NCI-H446 treated with DMSO at 0.1 percent for 48 hours (cell line): Measurements from ENCODE around the gene CDKN1A.
"Not testable (repeated sequence)": the region's sequence is repeated elsewhere in the genome, so short reads cannot be mapped to it uniquely, and the experiment has no call there.

Experiments
- DNase-seq: peaks from one replicate; lab custom pipeline; 2025; lab: John Stamatoyannopoulos, UW

Gene CDKN1A

DNA sequence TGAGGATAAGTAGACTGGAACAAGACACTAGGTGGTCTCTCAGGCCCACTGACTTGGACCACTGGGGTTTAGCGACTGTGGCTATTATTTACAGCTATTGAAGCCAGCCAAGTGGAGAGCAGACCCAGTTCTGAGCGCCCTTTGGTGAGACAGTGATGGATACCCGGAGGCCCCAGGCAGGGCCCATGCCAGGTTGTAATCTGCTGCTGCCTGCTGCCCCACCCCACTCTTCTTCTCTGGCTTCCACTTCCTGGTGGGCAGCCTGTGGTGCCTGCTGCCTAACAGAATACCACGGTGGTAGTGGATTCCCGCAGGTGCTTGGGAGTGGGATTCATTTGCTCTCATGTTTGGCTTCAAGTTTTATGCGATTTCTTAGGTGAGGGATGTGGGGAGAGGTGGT, 19.7 kb downstream of the CDKN1A start:
- DNase-seq = no peak

DNA sequence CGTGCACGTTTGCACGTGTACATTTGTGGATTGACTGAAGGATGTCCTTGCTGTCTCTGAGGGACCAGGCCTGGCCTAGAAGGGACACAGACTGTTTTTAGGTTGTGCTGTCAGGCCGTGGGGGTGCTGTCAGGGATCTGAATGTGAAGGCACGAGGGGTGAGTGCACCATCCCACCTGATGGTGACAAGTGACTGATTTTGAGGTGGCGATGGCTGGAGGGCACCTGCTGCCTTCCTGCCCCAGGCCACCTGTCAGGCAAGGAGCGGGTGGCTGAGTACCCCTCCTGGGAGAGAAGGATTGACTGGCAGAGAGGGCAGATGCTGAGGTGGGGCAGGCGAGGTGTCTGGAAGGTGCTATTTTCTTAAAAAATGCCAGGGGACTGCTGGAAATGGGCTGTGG, 20.4 kb downstream of the CDKN1A start:
- DNase-seq = no peak

DNA sequence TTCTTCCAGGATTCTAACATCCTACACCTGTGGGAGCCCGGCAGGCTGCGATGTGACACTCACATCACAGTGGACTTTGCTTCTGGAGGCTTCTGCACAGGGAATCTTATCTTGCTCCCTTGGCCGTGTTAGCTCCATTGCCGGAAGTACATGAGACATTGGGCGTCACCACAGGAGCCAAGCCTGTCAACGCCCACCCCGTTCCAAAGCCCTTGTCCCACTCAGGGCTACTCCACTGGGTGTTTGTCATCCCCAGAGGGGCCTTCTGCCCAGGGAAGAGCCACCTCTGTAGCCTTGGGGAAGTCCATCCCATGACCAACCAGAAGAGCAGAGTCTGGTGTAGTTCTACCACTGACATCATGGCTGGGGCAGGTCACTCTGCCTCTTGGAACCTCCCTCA, 20.8 kb downstream of the CDKN1A start:
- no peak for DNase-seq

- no peak for DNase-seq
These were observed 21.7 kb downstream of the CDKN1A start for GRCh38 chr6:36700071-36700812.

GRCh38 chr6:36700831-36701230, 22.3 kb downstream of the CDKN1A start:
- no peak for DNase-seq

GRCh38 chr6:36701401-36701991, 23.0 kb downstream of the CDKN1A start:
- no peak for DNase-seq

DNA sequence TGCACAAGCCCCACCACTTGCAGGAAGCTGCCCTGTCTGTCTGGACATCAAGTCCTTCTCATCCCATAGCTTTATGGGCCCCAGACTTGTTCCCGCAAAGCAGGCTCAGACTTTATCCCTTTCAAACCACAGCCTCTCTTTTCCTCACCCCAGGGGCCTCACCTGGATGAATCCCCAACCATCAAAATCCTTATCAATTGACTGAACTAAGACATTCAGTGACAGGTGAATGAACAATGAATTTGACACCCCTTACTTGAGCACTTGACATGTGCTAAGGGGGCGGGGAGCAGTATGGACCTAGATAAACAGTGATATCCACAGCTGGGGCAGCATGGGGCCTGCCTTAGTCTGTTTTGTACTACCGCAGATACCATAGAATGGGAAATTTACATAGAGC, 24.1 kb downstream of the CDKN1A start:
- no peak for DNase-seq

GRCh38 chr6:36703081-36703606, 24.6 kb downstream of the CDKN1A start:
- DNase-seq = no peak

DNA sequence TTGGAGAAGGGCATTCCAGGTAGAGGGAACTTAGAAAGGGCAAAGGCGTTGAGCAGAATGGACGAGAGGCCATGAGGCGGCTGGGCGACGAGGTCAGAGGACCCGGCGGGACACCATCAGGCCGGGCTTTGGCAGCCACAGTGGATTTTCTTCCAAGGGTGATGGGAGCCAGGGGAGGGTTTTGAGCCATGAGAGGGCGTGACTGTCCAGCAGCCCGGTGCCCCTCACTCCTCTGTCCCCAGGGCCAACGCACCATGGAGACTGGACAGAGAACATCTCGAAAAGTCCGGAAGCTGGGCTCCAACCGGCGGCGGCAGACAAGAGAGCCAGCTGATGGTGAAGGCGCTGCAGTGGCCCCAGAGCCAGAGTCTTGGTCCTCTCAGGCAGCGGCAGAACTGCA, 25.5 kb downstream of the CDKN1A start:
- DNase-seq = no peak

- not testable (repeated sequence) for DNase-seq
These were observed 26.6 kb downstream of the CDKN1A start for GRCh38 chr6:36704961-36705577.

DNA sequence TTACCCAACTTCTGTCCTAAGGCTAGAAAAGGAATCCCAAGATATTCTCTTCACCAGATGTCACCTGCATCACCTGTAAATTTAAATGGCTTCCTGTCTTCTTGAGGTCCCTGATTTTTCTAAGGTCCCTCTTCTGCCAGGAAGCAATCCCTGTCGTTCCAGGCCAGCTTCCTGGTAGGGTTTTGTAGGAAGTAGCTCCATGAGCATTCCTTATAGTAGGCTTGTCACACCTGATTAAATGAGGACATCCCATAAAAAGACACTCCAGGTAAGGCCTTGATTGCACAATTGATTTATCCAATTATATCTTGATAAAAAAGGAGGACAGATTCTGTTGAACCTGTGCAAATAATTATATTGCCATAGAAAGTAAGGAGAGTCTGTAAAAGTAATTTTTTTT, 27.8 kb downstream of the CDKN1A start:
- DNase-seq = no peak

DNA sequence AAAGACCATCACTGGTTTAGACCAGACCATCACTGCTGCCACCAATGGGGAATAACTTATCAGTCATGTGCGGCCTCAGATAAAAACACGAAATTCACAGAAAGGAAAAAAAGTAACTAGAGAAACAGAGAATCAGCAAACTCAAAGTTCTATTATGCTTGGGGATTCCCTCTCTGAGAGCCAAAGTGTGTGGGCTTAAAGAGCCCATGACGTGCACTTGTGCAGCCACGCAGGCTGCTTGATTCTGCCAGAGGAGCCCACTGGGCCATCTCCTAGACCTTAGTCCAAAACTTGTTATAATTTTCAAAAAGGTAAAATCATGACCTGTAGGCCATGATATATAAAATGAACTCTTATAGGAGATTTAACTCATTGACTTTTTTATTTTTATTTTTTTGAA, 34.3 kb downstream of the CDKN1A start:
- DNase-seq = no peak

- DNase-seq = no peak
These were observed 35.3 kb downstream of the CDKN1A start for GRCh38 chr6:36713846-36714245.

GRCh38 chr6:36714511-36714910, 36.0 kb downstream of the CDKN1A start:
- DNase-seq = no peak

- no peak for DNase-seq
These were observed 37.0 kb downstream of the CDKN1A start for GRCh38 chr6:36715469-36715868.

DNA sequence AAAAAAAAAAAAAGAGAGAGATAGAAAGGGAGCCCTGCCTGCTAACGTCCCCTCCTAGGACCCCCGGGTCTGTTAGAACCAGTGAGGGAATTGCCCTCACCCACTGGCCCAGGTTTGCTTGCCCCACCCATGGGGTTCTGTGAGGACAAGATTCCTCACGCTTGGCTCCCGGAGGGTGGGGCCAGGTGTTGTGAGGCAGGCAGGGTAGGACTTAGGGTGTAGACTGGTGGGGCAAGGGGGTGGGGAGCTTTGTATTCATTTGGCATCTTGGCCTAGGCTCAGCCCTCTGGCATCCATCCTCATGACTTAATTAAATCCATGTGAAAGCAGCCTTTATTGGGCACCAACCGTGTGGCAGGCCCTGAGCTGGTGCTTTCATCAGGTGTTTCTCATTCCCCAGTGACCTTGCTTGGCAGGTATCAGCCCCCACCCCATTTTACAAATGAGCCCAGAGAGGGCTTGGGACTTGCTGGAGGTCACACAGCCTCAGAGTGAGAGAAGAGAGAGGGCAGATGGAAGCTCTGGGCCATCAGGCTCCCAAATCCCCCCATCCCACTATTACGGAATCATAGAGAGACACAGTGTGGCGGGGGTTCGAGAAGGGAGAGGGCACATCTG, 38.1 kb downstream of the CDKN1A start:
- no peak for DNase-seq

DNA sequence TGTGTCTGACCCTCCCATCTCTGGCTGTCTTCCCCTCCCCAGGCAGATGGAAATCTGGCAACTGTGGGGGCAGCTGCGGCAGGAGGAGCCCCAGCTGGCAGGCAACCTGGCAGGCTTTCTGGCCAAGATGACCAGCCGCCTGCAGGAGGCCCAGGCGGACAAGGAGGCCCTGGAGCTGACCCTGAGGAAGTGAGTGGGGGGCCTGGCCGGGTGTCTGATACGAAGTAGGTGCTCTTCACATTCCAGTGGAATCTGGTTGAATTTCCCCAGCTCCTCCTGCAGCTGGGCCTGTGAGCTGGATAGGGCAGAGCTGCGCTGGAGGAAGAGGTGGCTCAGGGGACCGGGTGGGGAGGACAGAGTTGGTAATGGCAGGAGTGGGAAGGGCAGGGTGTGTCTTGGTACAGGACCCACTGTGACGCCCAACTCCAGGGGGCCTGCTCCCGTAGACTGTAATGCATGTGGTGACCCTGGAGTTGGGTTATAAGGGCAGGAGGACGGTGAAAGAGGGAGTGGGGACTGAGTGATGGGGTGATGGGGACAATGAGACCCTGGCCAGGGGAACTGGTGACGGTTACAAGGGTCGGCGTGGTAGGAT, 38.8 kb downstream of the CDKN1A start:
- DNase-seq = no peak

- no peak for DNase-seq
These were observed 39.5 kb downstream of the CDKN1A start for GRCh38 chr6:36717871-36718540.

DNA sequence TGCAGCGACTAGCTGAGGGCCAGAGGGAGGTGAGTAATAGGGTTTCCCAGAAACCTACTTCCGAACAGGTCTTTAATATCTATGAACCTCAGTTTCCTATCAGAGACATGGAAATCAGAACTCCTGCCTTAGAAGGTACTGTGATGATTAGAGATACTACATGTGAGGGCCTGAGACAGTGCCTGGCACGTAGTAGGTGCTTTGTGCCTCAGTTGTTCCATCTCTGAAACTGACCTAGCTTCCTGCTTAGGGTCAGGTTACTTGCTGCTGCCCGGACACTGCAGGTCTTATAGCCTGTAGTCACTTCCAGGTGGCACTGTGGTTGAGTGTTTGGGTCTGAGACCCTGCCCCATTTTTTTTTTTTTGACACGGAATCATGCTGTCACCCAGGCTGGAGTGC, 40.0 kb downstream of the CDKN1A start:
- DNase-seq = no peak

GRCh38 chr6:36719126-36719525, 40.6 kb downstream of the CDKN1A start:
- no peak for DNase-seq

- no peak for DNase-seq
These were observed 42.0 kb downstream of the CDKN1A start for GRCh38 chr6:36720251-36721141.
